Neural cell (in vitro differentiated cells): Measurements from ENCODE around the gene NUCB2. TPM values are rescaled to one million over a fixed set of nuclear protein-coding genes. Genes with fewer than 3 reads are reported as not detected.

Experiments
- H2AFZ ChIP-seq: fragments of 200-600, 300-800 bp; sonication (generic), shearing (Covaris generic); 2 replicates; pipeline ENCODE4 v1.6.0; 2014; ENCODE audit warnings: low read depth, mild to moderate bottlenecking, antibody characterized with exemption, low read length, moderate library complexity
- H3F3A ChIP-seq: fragments of 200-600 bp; shearing (Covaris generic); 2 replicates; pipeline ENCODE4 v1.6.1; 2016; ENCODE audit warnings: mild to moderate bottlenecking, moderate library complexity, mixed read lengths, antibody characterized with exemption, low read length; ENCODE audit not compliant: insufficient read depth, poor library complexity, severe bottlenecking
- H3K27ac ChIP-seq: fragments of 200-600, 300-800 bp; sonication (generic), shearing (Covaris generic); 2 replicates; pipeline ENCODE4 v1.5.1; 2014; ENCODE audit warnings: mild to moderate bottlenecking, low read length, moderate library complexity
- H3K27me3 ChIP-seq: fragments of 300-800, 200-600 bp; sonication (generic), shearing (Covaris generic); 2 replicates; pipeline ENCODE4 v1.6.0; 2014; ENCODE audit warnings: mild to moderate bottlenecking, low read depth, low read length, moderate library complexity; ENCODE audit not compliant: insufficient read depth
- H3K36me3 ChIP-seq: fragments of 300-800, 200-600 bp; sonication (generic), shearing (Covaris generic); 2 replicates; pipeline ENCODE4 v1.5.1; 2014; ENCODE audit warnings: mild to moderate bottlenecking, antibody characterized with exemption, low read length, moderate library complexity; ENCODE audit not compliant: insufficient read depth
- H3K4me2 ChIP-seq: fragments of 300-800, 200-600 bp; sonication (generic), shearing (Covaris generic); 2 replicates; pipeline ENCODE4 v1.6.0; 2014; ENCODE audit warnings: mild to moderate bottlenecking, low read length
- H3K4me3 ChIP-seq: fragments of 300-800, 200-600 bp; sonication (generic), shearing (Covaris generic); 2 replicates; pipeline ENCODE4 v1.5.1; 2014; ENCODE audit warnings: mild to moderate bottlenecking, low read length, moderate library complexity
- H3K79me2 ChIP-seq: fragments of 200-600 bp; shearing (Covaris generic); replicated peaks from 2 replicates; pipeline ENCODE4 v1.6.0; 2014; ENCODE audit warnings: mild to moderate bottlenecking, low read length, moderate library complexity; ENCODE audit not compliant: insufficient read depth
- H3K9ac ChIP-seq: fragments of 300-800, 200-600 bp; sonication (generic), shearing (Covaris generic); 2 replicates; pipeline ENCODE4 v1.6.1; 2016; ENCODE audit warnings: mild to moderate bottlenecking, low read length, mixed read lengths
- H3K9me2 ChIP-seq: fragments of 200-600 bp; shearing (Covaris generic); 2 replicates; pipeline ENCODE4 v1.6.1; 2016; ENCODE audit warnings: mild to moderate bottlenecking, low read length, mixed read lengths; ENCODE audit not compliant: insufficient read depth
- H3K9me3 ChIP-seq: fragments of 200-600, 300-800 bp; sonication (generic), shearing (Covaris generic); 2 replicates; pipeline ENCODE4 v1.6.1; 2016; ENCODE audit warnings: mild to moderate bottlenecking, mixed run types, low read length, moderate library complexity, mixed read lengths
- H4K20me1 ChIP-seq: fragments of 200-600 bp; shearing (Covaris generic); 2 replicates; pipeline ENCODE4 v1.6.1; 2016; ENCODE audit warnings: mild to moderate bottlenecking, mixed run types; ENCODE audit not compliant: insufficient read depth
- EP300 ChIP-seq: fragments of 450-650 bp; conservative IDR thresholded peaks from 2 replicates; pipeline ENCODE4 v1.6.1; 2014; ENCODE audit warnings: antibody characterized with exemption, mild to moderate bottlenecking, moderate library complexity; ENCODE audit not compliant: poor library complexity, severe bottlenecking
- EZH2 ChIP-seq: fragments of 200-600, 300-800 bp; shearing (Covaris generic), sonication (generic); IDR thresholded peaks from 2 replicates; pipeline ENCODE4 v1.6.1; 2014; ENCODE audit warnings: antibody characterized with exemption, low read length, borderline replicate concordance, mild to moderate bottlenecking; ENCODE audit not compliant: insufficient read depth, poor library complexity, severe bottlenecking
- MXI1 ChIP-seq: fragments of 450-650 bp; conservative IDR thresholded peaks from 2 replicates; pipeline ENCODE4 v1.6.1; 2014; ENCODE audit warnings: antibody characterized with exemption, mild to moderate bottlenecking; ENCODE audit not compliant: poor library complexity, severe bottlenecking
- POLR2AphosphoS5 ChIP-seq: IDR thresholded peaks from 2 replicates; pipeline ENCODE4 v1.6.1; 2012
- RAD21 ChIP-seq: fragments of 450-650 bp; conservative IDR thresholded peaks from 2 replicates; pipeline ENCODE4 v1.6.1; 2014; ENCODE audit warnings: antibody characterized with exemption, mild to moderate bottlenecking, moderate library complexity
- SMC3 ChIP-seq: fragments of 450-650 bp; conservative IDR thresholded peaks from 2 replicates; pipeline ENCODE4 v1.6.1; 2014; ENCODE audit warnings: antibody characterized with exemption, mild to moderate bottlenecking, moderate library complexity; ENCODE audit not compliant: poor library complexity
- TAF1 ChIP-seq: IDR thresholded peaks from 2 replicates; pipeline ENCODE4 v1.6.1; 2012; ENCODE audit warnings: low read depth
- polyA plus RNA-seq: library from polyadenylated mRNA; depleted of rRNA; stranded (reverse); fragments of >200 nt; gene quantifications from 2 replicates; pipeline ENCODE4 v1.2.3, GENCODE V29; 2014
- TF ChIP-seq, protein P1 (sequence below): IDR thresholded peaks from 2 replicates; pipeline ENCODE4 v1.6.1; 2012; ENCODE audit warnings: borderline replicate concordance
- TF ChIP-seq, protein P2 (sequence below): fragments of 450-650 bp; IDR thresholded peaks from 2 replicates; pipeline ENCODE4 v1.5.1; 2014; ENCODE audit warnings: antibody characterized with exemption, mild to moderate bottlenecking, moderate library complexity; ENCODE audit not compliant: poor library complexity, severe bottlenecking

Gene NUCB2
- polyA plus RNA-seq, 1 donor from 2014 or later, result 120 TPM

DNA sequence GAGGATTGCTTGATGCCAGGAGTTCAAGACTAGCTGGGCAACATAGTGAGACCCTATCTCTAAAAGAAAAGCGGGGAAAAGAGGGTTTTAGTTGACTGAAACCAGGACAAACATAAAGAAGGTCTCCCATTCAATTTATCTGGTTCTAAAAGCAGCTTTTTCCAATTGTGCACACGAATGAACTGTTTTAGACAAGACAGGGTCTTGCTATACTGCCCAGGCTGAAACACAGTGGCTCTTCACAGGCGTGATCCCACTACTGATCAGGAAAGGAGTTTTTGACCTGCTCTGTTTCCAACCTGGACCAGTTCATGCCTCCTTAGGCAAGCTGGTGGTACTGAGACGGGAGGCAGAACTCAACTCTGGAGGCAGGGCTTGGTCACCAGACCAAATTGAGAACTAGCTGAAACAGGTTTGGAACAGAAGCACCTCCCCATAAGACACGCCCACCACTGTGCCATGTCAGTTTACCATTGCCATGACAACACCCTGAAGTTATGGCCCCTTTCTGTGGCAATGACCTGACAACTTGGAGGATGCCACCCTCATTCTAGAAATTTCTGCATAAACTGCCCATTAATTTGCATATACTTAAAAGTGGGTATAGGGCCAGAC lies 2.8 kb upstream of the NUCB2 start:
- no peak for TF ChIP-seq MXI1
- no peak for TF ChIP-seq RAD21
- TF ChIP-seq TAF1, result no peak
- TF ChIP-seq, protein P1, sequence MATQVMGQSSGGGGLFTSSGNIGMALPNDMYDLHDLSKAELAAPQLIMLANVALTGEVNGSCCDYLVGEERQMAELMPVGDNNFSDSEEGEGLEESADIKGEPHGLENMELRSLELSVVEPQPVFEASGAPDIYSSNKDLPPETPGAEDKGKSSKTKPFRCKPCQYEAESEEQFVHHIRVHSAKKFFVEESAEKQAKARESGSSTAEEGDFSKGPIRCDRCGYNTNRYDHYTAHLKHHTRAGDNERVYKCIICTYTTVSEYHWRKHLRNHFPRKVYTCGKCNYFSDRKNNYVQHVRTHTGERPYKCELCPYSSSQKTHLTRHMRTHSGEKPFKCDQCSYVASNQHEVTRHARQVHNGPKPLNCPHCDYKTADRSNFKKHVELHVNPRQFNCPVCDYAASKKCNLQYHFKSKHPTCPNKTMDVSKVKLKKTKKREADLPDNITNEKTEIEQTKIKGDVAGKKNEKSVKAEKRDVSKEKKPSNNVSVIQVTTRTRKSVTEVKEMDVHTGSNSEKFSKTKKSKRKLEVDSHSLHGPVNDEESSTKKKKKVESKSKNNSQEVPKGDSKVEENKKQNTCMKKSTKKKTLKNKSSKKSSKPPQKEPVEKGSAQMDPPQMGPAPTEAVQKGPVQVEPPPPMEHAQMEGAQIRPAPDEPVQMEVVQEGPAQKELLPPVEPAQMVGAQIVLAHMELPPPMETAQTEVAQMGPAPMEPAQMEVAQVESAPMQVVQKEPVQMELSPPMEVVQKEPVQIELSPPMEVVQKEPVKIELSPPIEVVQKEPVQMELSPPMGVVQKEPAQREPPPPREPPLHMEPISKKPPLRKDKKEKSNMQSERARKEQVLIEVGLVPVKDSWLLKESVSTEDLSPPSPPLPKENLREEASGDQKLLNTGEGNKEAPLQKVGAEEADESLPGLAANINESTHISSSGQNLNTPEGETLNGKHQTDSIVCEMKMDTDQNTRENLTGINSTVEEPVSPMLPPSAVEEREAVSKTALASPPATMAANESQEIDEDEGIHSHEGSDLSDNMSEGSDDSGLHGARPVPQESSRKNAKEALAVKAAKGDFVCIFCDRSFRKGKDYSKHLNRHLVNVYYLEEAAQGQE, result no peak
- no peak for TF ChIP-seq EZH2
- TF ChIP-seq EP300, result no peak
- TF ChIP-seq POLR2AphosphoS5, result no peak
- TF ChIP-seq SMC3, result no peak
- TF ChIP-seq, protein P2, sequence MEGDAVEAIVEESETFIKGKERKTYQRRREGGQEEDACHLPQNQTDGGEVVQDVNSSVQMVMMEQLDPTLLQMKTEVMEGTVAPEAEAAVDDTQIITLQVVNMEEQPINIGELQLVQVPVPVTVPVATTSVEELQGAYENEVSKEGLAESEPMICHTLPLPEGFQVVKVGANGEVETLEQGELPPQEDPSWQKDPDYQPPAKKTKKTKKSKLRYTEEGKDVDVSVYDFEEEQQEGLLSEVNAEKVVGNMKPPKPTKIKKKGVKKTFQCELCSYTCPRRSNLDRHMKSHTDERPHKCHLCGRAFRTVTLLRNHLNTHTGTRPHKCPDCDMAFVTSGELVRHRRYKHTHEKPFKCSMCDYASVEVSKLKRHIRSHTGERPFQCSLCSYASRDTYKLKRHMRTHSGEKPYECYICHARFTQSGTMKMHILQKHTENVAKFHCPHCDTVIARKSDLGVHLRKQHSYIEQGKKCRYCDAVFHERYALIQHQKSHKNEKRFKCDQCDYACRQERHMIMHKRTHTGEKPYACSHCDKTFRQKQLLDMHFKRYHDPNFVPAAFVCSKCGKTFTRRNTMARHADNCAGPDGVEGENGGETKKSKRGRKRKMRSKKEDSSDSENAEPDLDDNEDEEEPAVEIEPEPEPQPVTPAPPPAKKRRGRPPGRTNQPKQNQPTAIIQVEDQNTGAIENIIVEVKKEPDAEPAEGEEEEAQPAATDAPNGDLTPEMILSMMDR, result no peak
- Histone ChIP-seq H2AFZ (no peak overlapping the region), H3K27ac (no peak overlapping the region)

GRCh38 chr11:17275400-17276235 lies 921 bp upstream of the NUCB2 start:
- Histone ChIP-seq H3K27me3 (no peaks in the 10 kb centered on the region), H3K9ac (peak overlapping the region; percentile 89), H2AFZ (peak overlapping the region; percentile 99), H3K9me3 (no peaks in the 10 kb centered on the region), H3K36me3 (no peaks in the 10 kb centered on the region), H3K27ac (peak overlapping the region; percentile 90), H3K9me2 (no peaks in the 10 kb centered on the region), H3F3A (no peaks in the 10 kb centered on the region), H3K79me2 (peaks cover 17% of the 10 kb centered on the region), H4K20me1 (no peaks in the 10 kb centered on the region), H3K4me2 (peak overlapping the region; percentile 87), H3K4me3 (peak overlapping the region; percentile 80)
- TF ChIP-seq, protein P1, result no peak
- TF ChIP-seq, protein P2, result no peak
- TF ChIP-seq EP300 (no peak), TAF1 (no peak), SMC3 (no peak), MXI1 (no peak), RAD21 (no peak), EZH2 (no peak), POLR2AphosphoS5 (no peak)

More for the DNA sequence above, 2.8 kb upstream of the NUCB2 start:
- no peaks in the 10 kb centered on the region for H3F3A ChIP-seq
- no peaks in the 10 kb centered on the region for H3K36me3 ChIP-seq
- no peaks in the 10 kb centered on the region for H3K9me3 ChIP-seq
- no peak overlapping the region for H3K4me3 ChIP-seq
- no peaks in the 10 kb centered on the region for H4K20me1 ChIP-seq
- H3K9ac ChIP-seq, result no peak overlapping the region
- H3K4me2 ChIP-seq, result no peak overlapping the region
- H3K9me2 ChIP-seq, result no peaks in the 10 kb centered on the region
- no peaks in the 10 kb centered on the region for H3K27me3 ChIP-seq
- peaks cover 12% of the 10 kb centered on the region for H3K79me2 ChIP-seq
